NCI-H526 treated with DMSO at 0.1 percent for 48 hours (cell line): Measurements from ENCODE around the gene RPS26.
"Not testable (repeated sequence)": the region's sequence is repeated elsewhere in the genome, so short reads cannot be mapped to it uniquely, and the experiment has no call there.

Experiments
- DNase-seq: peaks from one replicate; lab custom pipeline; 2025; lab: John Stamatoyannopoulos, UW

Gene RPS26

GRCh38 chr12:56041552-56042429, at the start of gene RPS26:
Gene RPS26 (plus strand): TSS chr12:56041918. CDS start chr12:56042167, 249 bp downstream.
- peak; percentile 96 for DNase-seq

GRCh38 chr12:55993230-55993853, 48.4 kb upstream of the RPS26 start:
- no peak for DNase-seq

- DNase-seq = no peak
Measured at GRCh38 chr12:55995366-55995765, 46.4 kb upstream of the RPS26 start.

- DNase-seq = peak; percentile 32
Measured at GRCh38 chr12:55996201-55996714, 45.5 kb upstream of the RPS26 start.

- peak; percentile 82 for DNase-seq
Measured at GRCh38 chr12:55996715-55997534, 44.8 kb upstream of the RPS26 start, which contains the start of gene SUOX. Gene SUOX (plus strand): TSS chr12:55997276. CDS start chr12:56002222, 4,946 bp downstream.

- DNase-seq = peak; percentile 22
Measured at GRCh38 chr12:55997535-55997859, 44.2 kb upstream of the RPS26 start.

GRCh38 chr12:55999522-55999921, 42.2 kb upstream of the RPS26 start:
- DNase-seq = not testable (repeated sequence)

GRCh38 chr12:55999999-56000540, 41.6 kb upstream of the RPS26 start:
- not testable (repeated sequence) for DNase-seq

GRCh38 chr12:56001487-56002100, 40.1 kb upstream of the RPS26 start:
- DNase-seq = no peak

GRCh38 chr12:56003376-56003775, 38.3 kb upstream of the RPS26 start:
- not testable (repeated sequence) for DNase-seq

GRCh38 chr12:56004211-56004610, 37.5 kb upstream of the RPS26 start:
- no peak for DNase-seq

GRCh38 chr12:56007564-56008559, 33.9 kb upstream of the RPS26 start:
- no peak for DNase-seq

- no peak for DNase-seq
Measured at GRCh38 chr12:56010111-56010570, 31.6 kb upstream of the RPS26 start.

GRCh38 chr12:56011509-56012090, 30.1 kb upstream of the RPS26 start:
- DNase-seq = no peak

GRCh38 chr12:56013482-56013881, 28.2 kb upstream of the RPS26 start:
- no peak for DNase-seq

- no peak for DNase-seq
Measured at GRCh38 chr12:56014205-56014604, 27.5 kb upstream of the RPS26 start.

- DNase-seq = no peak
Measured at GRCh38 chr12:56017181-56017580, 24.5 kb upstream of the RPS26 start.

GRCh38 chr12:56018356-56018755, 23.4 kb upstream of the RPS26 start:
- DNase-seq = no peak

- DNase-seq = no peak
Measured at GRCh38 chr12:56020423-56021184, 21.1 kb upstream of the RPS26 start, which contains the start of gene IKZF4. Gene IKZF4 (plus strand): TSS chr12:56021043. CDS start chr12:56021494, 451 bp downstream.
